H1 (cell line): ENCODE data around the gene IRF2BP1. TPM values are rescaled to one million over a fixed set of nuclear protein-coding genes. Genes with fewer than 3 reads are reported as not detected.

Experiments
- ATF2 ChIP-seq: IDR thresholded peaks from 2 replicates; pipeline ENCODE4 v1.6.1; 2012; ENCODE audit warnings: low read length, inconsistent platforms
- BCL11A ChIP-seq, 2 experiments: IDR thresholded peaks; one replicate each; pipeline ENCODE4 v1.6.1; 2011; ENCODE audit warnings: low read depth in 2 of 2, low read length in 2 of 2, mild to moderate bottlenecking in 2 of 2
- CEBPB ChIP-seq: IDR thresholded peaks from 2 replicates; pipeline ENCODE4 v1.6.1; 2012; ENCODE audit warnings: low read depth, low read length
- CHD7 ChIP-seq: fragments of 300-600 bp; sonication (generic); IDR thresholded peaks from 2 replicates; pipeline ENCODE4 v1.7.1; 2012; ENCODE audit warnings: low read length, moderate library complexity, mild to moderate bottlenecking, inconsistent platforms; ENCODE audit not compliant: insufficient replicate concordance
- EGR1 ChIP-seq: IDR thresholded peaks from 2 replicates; pipeline ENCODE4 v1.6.1; 2011; ENCODE audit warnings: low read depth, low read length, borderline replicate concordance
- FOSL1 ChIP-seq: IDR thresholded peaks from 2 replicates; pipeline ENCODE4 v1.6.1; 2011; ENCODE audit warnings: mild to moderate bottlenecking, low read depth, low read length, moderate library complexity; ENCODE audit not compliant: insufficient read depth
- JUND ChIP-seq: IDR thresholded peaks from 2 replicates; pipeline ENCODE4 v1.6.1; 2011; ENCODE audit warnings: mild to moderate bottlenecking, improper control_type of control experiment, low read length
- POLR2A ChIP-seq, 2 experiments: IDR thresholded peaks; 1 replicate in 1 of 2; 2 replicates in 1 of 2; pipeline ENCODE4 v1.6.1; 2011; ENCODE audit warnings: low read depth in 2 of 2, low read length in 2 of 2, mild to moderate bottlenecking in 2 of 2; ENCODE audit errors: control extremely low read depth in 1 of 2
- SIX5 ChIP-seq: IDR thresholded peaks from 2 replicates; pipeline ENCODE4 v1.6.1; 2011; ENCODE audit warnings: mild to moderate bottlenecking, low read depth, low read length
- polyA plus RNA-seq, 7 experiments: library from polyadenylated mRNA; depleted of rRNA in 3 of 7; stranded (reverse) in 5 of 7; unstranded in 2 of 7; fragments of >200 nt in 5 of 7; fragments of 200-250 nt in 2 of 7; gene quantifications; 1 replicate in 5 of 7; 2 replicates in 1 of 7; 4 replicates in 1 of 7; pipeline versions ENCODE4 v1.2.1 to v1.2.3, GENCODE V29; 2011 to 2013; ENCODE audit warnings: missing spikeins in 2 of 7, mixed read lengths in 2 of 7
- total RNA-seq: library from RNA; stranded (reverse); fragmentation: NEBNext Ultra II Directional; extraction: Animal tissue kit (Norgen Biotek cat#: 25700); gene quantifications from 2 replicates; pipeline ENCODE4 v1.2.1, GENCODE V29; 2021

Gene IRF2BP1
- total and polyA plus RNA-seq, 2 of the 8 experiments (the other 6 are each of a cell fraction or from before 2014, with no cell fraction given): 12.1 to 24.4 TPM

- TF ChIP-seq CHD7 (no peak), CEBPB (0 out of 2 replicates have a peak, but pooled peaks have one; percentile 28), BCL11A (IDR thresholded peaks at IDR 0.05; ENCODE audit: low read depth in 2 of 2, low read length in 2 of 2) (no peak), EGR1 (no peak), POLR2A (IDR thresholded peaks at IDR 0.05; ENCODE audit: control extremely low read depth in 1 of 2, low read depth in 2 of 2, low read length in 2 of 2) (peak; percentile 68 to 70; a peak in 2 of 3 replicates), SIX5 (peak; percentile 70), ATF2 (no peak; the same call in 1 of the 2 replicates), FOSL1 (no peak), JUND (no peak)
Measured at GRCh38 chr19:45886427-45887199, 672 bp upstream of the IRF2BP1 start (continued).
